ENCODE data around the gene PDZRN3. TPM values are rescaled to one million over a fixed set of nuclear protein-coding genes. Genes with fewer than 3 reads are reported as not detected.

PDZRN3 gene
- total RNA-seq, 1 experiment from 2014 or later = 3.4 TPM

- no peak for DNase-seq (ENCODE audit: low spot score)
These were observed 68.0 kb downstream of the PDZRN3 start for GRCh38 chr3:73556520-73557372.

- DNase-seq (ENCODE audit: low spot score) = no peak
These were observed 69.7 kb downstream of the PDZRN3 start for GRCh38 chr3:73555076-73555475.

GRCh38 chr3:73552700-73553099 is 72.0 kb downstream of the PDZRN3 start:
- peak; percentile 42 for DNase-seq (ENCODE audit: low spot score)

- DNase-seq (ENCODE audit: low spot score) = no peak
These were observed 74.7 kb downstream of the PDZRN3 start for GRCh38 chr3:73550032-73550431.

- no peak for DNase-seq (ENCODE audit: low spot score)
These were observed 75.6 kb downstream of the PDZRN3 start for GRCh38 chr3:73549051-73549600.

- DNase-seq (ENCODE audit: low spot score) = no peak
These were observed 76.3 kb downstream of the PDZRN3 start for GRCh38 chr3:73548436-73548835.

GRCh38 chr3:73547427-73548248 is 77.1 kb downstream of the PDZRN3 start:
- no peak for DNase-seq (ENCODE audit: low spot score)

- peak; percentile 14 for DNase-seq (ENCODE audit: low spot score)
These were observed 77.8 kb downstream of the PDZRN3 start for GRCh38 chr3:73546961-73547360.

- DNase-seq (ENCODE audit: low spot score) = no peak
These were observed 81.3 kb downstream of the PDZRN3 start for GRCh38 chr3:73543412-73543811.

- DNase-seq (ENCODE audit: low spot score) = no peak
These were observed 82.6 kb downstream of the PDZRN3 start for GRCh38 chr3:73542136-73542535.

GRCh38 chr3:73540969-73541740 is 83.6 kb downstream of the PDZRN3 start:
- DNase-seq (ENCODE audit: low spot score) = no peak

GRCh38 chr3:73538486-73538885 is 86.3 kb downstream of the PDZRN3 start:
- no peak for DNase-seq (ENCODE audit: low spot score)

GRCh38 chr3:73536952-73537351 is 87.8 kb downstream of the PDZRN3 start:
- DNase-seq (ENCODE audit: low spot score) = no peak

GRCh38 chr3:73536336-73536895 is 88.3 kb downstream of the PDZRN3 start:
- DNase-seq (ENCODE audit: low spot score) = no peak

GRCh38 chr3:73535931-73536330 is 88.8 kb downstream of the PDZRN3 start:
- DNase-seq (ENCODE audit: low spot score) = no peak

- no peak for DNase-seq (ENCODE audit: low spot score)
These were observed 89.6 kb downstream of the PDZRN3 start for GRCh38 chr3:73535137-73535536.

- no peak for DNase-seq (ENCODE audit: low spot score)
These were observed 94.7 kb downstream of the PDZRN3 start for GRCh38 chr3:73530022-73530396.

GRCh38 chr3:73529308-73530021 is 95.3 kb downstream of the PDZRN3 start:
- no peak for DNase-seq (ENCODE audit: low spot score)

GRCh38 chr3:73525591-73525990 is 99.2 kb downstream of the PDZRN3 start:
- DNase-seq (ENCODE audit: low spot score) = no peak

- no peak for DNase-seq (ENCODE audit: low spot score)
These were observed 101.1 kb downstream of the PDZRN3 start for GRCh38 chr3:73523661-73524060.
